Kidney (tissue), 14 donors: Measurements from ENCODE around the gene KLHL21. TPM values are rescaled to one million over a fixed set of nuclear protein-coding genes. Genes with fewer than 3 reads are reported as not detected.

Experiments used
- DNase-seq, 5 donors: peaks; one replicate each; pipeline ENCODE4 v3.0.0-alpha.2; 2013 to 2020
- FAIRE-seq: peaks from 2 replicates; lab custom pipeline; 2012; peaks lifted over from hg19 to GRCh38; lab: Jason Lieb, UNC
- H3K27ac ChIP-seq, 2 donors: one replicate each; pipeline ENCODE4 v1.7.0; 2013; ENCODE audit warnings: low read depth in 2 of 2, low read length in 2 of 2, inconsistent platforms in 1 of 2
- H3K27me3 ChIP-seq: one replicate; pipeline ENCODE4 v1.7.1; 2013; ENCODE audit warnings: low read length, inconsistent platforms; ENCODE audit not compliant: control insufficient read depth, insufficient read depth
- H3K36me3 ChIP-seq, 3 donors: one replicate each; pipeline versions ENCODE4 v1.7.0 to v1.7.1; 2013; ENCODE audit warnings: low read length in 3 of 3, control low read depth in 1 of 3, inconsistent platforms in 1 of 3; ENCODE audit not compliant: insufficient read depth in 3 of 3, control insufficient read depth in 2 of 3
- H3K4me1 ChIP-seq, 3 donors: one replicate each; pipeline versions ENCODE4 v1.7.0 to v1.7.1; 2013; ENCODE audit warnings: low read length in 3 of 3, inconsistent platforms in 1 of 3, low read depth in 1 of 3; ENCODE audit not compliant: control insufficient read depth in 2 of 3, insufficient read depth in 2 of 3
- H3K4me3 ChIP-seq, 3 donors: one replicate each; pipeline versions ENCODE4 v1.7.0 to v1.8.1; 2013; ENCODE audit warnings: low read length in 3 of 3, control low read depth in 1 of 3, inconsistent platforms in 1 of 3
- H3K9ac ChIP-seq, 3 donors: one replicate each; pipeline versions ENCODE4 v1.7.0 to v1.7.1; 2013; ENCODE audit warnings: low read length in 3 of 3, control low read depth in 1 of 3, inconsistent platforms in 1 of 3
- H3K9me3 ChIP-seq, 3 donors: one replicate each; pipeline versions ENCODE4 v1.7.0 to v1.7.1; 2013; ENCODE audit warnings: low read length in 3 of 3, control low read depth in 1 of 3, inconsistent platforms in 1 of 3; ENCODE audit not compliant: control insufficient read depth in 2 of 3, insufficient read depth in 1 of 3
- CTCF ChIP-seq: IDR thresholded peaks from 3 replicates; pipeline ENCODE4 v1.5.1; 2012; ENCODE audit warnings: mild to moderate bottlenecking, moderate library complexity, borderline replicate concordance; ENCODE audit not compliant: insufficient read depth; ENCODE audit errors: extremely low read depth
- intact Hi-C: fragments of 100-400 bp; cut with DNase I; formaldehyde crosslinking; loops from one replicate; pipeline ENCODE4 v1.11.1; 2022
- polyA plus RNA-seq: library from polyadenylated mRNA; stranded (reverse); fragments of 350-450 nt; fragmentation: Illumina TruSeq; extraction: RNeasy Lipid Tissue Mini Kit (QIAGEN cat#74804); gene quantifications from one replicate; pipeline ENCODE4 v1.2.3, GENCODE V29; 2014; ENCODE audit warnings: low read depth, low replicate concordance; ENCODE audit not compliant: insufficient read depth
- total RNA-seq: library from RNA; stranded (reverse); fragmentation: NEBNext Ultra II Directional; extraction: Animal tissue kit (Norgen Biotek cat#: 25700); gene quantifications from one replicate; pipeline ENCODE4 v1.2.1, GENCODE V29; 2021
- donor health status: control.
- donor health status: control.
- donor health status: control.
- donor health status: control.
- donor health status: control.
- donor health status: DM: yes; HTN: yes; CAD: no.
- donor health status: Normal renal cell carcinoma (clear cell type).

The KLHL21 gene
- total and polyA plus RNA-seq, 2 donors from 2014 or later, result 13.9 to 25.0 TPM

GRCh38 chr1:6544831-6545230 is 57.8 kb downstream of the KLHL21 start:
- DNase-seq (no peak), FAIRE-seq (no peak)
- no peak overlapping the region for H3K27ac ChIP-seq
- no peak for TF ChIP-seq CTCF
- intact Hi-C loops, result no loop called here
- no peaks in the 10 kb centered on the region for H3K9me3 ChIP-seq
- H3K9ac ChIP-seq, result no peak overlapping the region
- H3K4me3 ChIP-seq, result no peak overlapping the region
- H3K4me1 ChIP-seq, result no peaks in the 10 kb centered on the region
- H3K36me3 ChIP-seq, result peaks cover 13 to 46% (median 19%) of the 10 kb centered on the region in 3 donors
- H3K27me3 ChIP-seq, result no peaks in the 10 kb centered on the region

Other genes starting within 250 kb of the KLHL21 start
- 23.0 TPM for gene ACOT7, start 209.1 kb downstream of the KLHL21 start, total RNA-seq
- 135 TPM for gene ACOT7, start 209.1 kb downstream of the KLHL21 start, polyA plus RNA-seq
- 1.3 TPM for gene HES2, start 182.9 kb downstream of the KLHL21 start, total RNA-seq
- gene HES2, start 182.9 kb downstream of the KLHL21 start, polyA plus RNA-seq, result 1.6 TPM
- gene ESPN, start 178.1 kb downstream of the KLHL21 start, total RNA-seq, result 14.2 TPM
- 112 TPM for gene ESPN, start 178.1 kb downstream of the KLHL21 start, polyA plus RNA-seq
- gene TNFRSF25, start 136.7 kb downstream of the KLHL21 start, total RNA-seq, result 13.8 TPM
- gene TNFRSF25, start 136.7 kb downstream of the KLHL21 start, polyA plus RNA-seq, result 7.6 TPM
- 14.0 TPM for gene PLEKHG5, start 111.2 kb downstream of the KLHL21 start, total RNA-seq
- 4.4 TPM for gene PLEKHG5, start 111.2 kb downstream of the KLHL21 start, polyA plus RNA-seq
- 28.7 TPM for gene NOL9, start 48.4 kb downstream of the KLHL21 start, total RNA-seq
- gene NOL9, start 48.4 kb downstream of the KLHL21 start, polyA plus RNA-seq, result 4.3 TPM
- gene TAS1R1, start 47.6 kb downstream of the KLHL21 start, total RNA-seq, result not detected
- gene TAS1R1, start 47.6 kb downstream of the KLHL21 start, polyA plus RNA-seq, result not detected
- 45.5 TPM for gene ZBTB48, start 22.9 kb downstream of the KLHL21 start, total RNA-seq
- gene ZBTB48, start 22.9 kb downstream of the KLHL21 start, polyA plus RNA-seq, result 27.1 TPM
- 11.0 TPM for gene PHF13, start 10.9 kb upstream of the KLHL21 start, total RNA-seq
- gene PHF13, start 10.9 kb upstream of the KLHL21 start, polyA plus RNA-seq, result 6.0 TPM
- gene THAP3, start 22.0 kb upstream of the KLHL21 start, total RNA-seq, result 14.4 TPM
- gene THAP3, start 22.0 kb upstream of the KLHL21 start, polyA plus RNA-seq, result 28.7 TPM
- gene DNAJC11, start 98.9 kb upstream of the KLHL21 start, total RNA-seq, result 44.6 TPM
- gene DNAJC11, start 98.9 kb upstream of the KLHL21 start, polyA plus RNA-seq, result 49.8 TPM
- 79.0 TPM for gene CAMTA1, start 182.6 kb upstream of the KLHL21 start, total RNA-seq
- gene CAMTA1, start 182.6 kb upstream of the KLHL21 start, polyA plus RNA-seq, result 170 TPM